ENCODE data around the gene CEACAM7. TPM values are rescaled to one million over a fixed set of nuclear protein-coding genes. Genes with fewer than 3 reads are reported as not detected.

CEACAM7 gene
- total RNA-seq, 2 experiments from 2014 or later = not detected

- DNase-seq = no peak
- peaks cover 8% of the 10 kb centered on the region for H3K9me3 Mint-ChIP-seq
- no peaks in the 10 kb centered on the region for H3K36me3 Mint-ChIP-seq (ENCODE audit: low read depth)
- POLR2A ChIA-PET = no interaction called here
- no peak overlapping the region for H3K27ac Mint-ChIP-seq
- H3K4me3 Mint-ChIP-seq = no peak overlapping the region
- peaks cover 30% of the 10 kb centered on the region for H3K27me3 Mint-ChIP-seq
- ATAC-seq = no peak
- CTCF ChIA-PET = interaction anchor here (0.5 to 4.0 kb wide), 6 partner anchors 10 to 298 kb away, joined by 3 to 32 read pairs (median 5); no protein-coding TSS in a partner anchor
- TF ChIP-seq CTCF (IDR thresholded peaks at IDR 0.05) = no peak
- intact Hi-C loops (cut with micrococcal nuclease) = no loop called here
- H3K4me1 Mint-ChIP-seq (ENCODE audit: low read depth) = peaks cover 1% of the 10 kb centered on the region
These were observed 35.8 kb downstream of the CEACAM7 start for GRCh38 chr19:41652250-41652649.

- POLR2A ChIA-PET = no interaction called here
- CTCF ChIA-PET = interaction anchor here (0.6 to 3.5 kb wide), 4 partner anchors 42 to 103 kb away, joined by 3 to 14 read pairs (median 5); no protein-coding TSS in a partner anchor
- no peak overlapping the region for H3K27ac Mint-ChIP-seq
These were observed 38.2 kb downstream of the CEACAM7 start for GRCh38 chr19:41649827-41650226.

GRCh38 chr19:41646589-41647204 lies 41.4 kb downstream of the CEACAM7 start:
- Mint-ChIP-seq H3K4me3 (no peak overlapping the region), H3K27ac (no peak overlapping the region), H3K27me3 (peaks cover 26% of the 10 kb centered on the region), H3K36me3 (ENCODE audit: low read depth) (no peaks in the 10 kb centered on the region), H3K4me1 (ENCODE audit: low read depth) (no peaks in the 10 kb centered on the region), H3K9me3 (no peaks in the 10 kb centered on the region)
- POLR2A ChIA-PET = no interaction called here
- CTCF ChIA-PET = interaction anchor here (0.7 to 3.5 kb wide), 27 partner anchors 9 to 550 kb away, joined by 3 to 29 read pairs (median 4); partner anchors contain the start of gene CEACAM4
- ATAC-seq (no peak), DNase-seq (peak; percentile 54)
- TF ChIP-seq CTCF (IDR thresholded peaks at IDR 0.05) = peak; percentile 75
- intact Hi-C loops (cut with micrococcal nuclease) = loop anchor here (10.0 kb wide), 1 partner anchor 98 kb away; no protein-coding TSS in a partner anchor

More at GRCh38 chr19:41649827-41650226, 38.2 kb downstream of the CEACAM7 start:
- Mint-ChIP-seq H3K27me3 (peaks cover 31% of the 10 kb centered on the region), H3K4me3 (no peak overlapping the region), H3K36me3 (ENCODE audit: low read depth) (no peaks in the 10 kb centered on the region), H3K9me3 (peaks cover 6% of the 10 kb centered on the region), H3K4me1 (ENCODE audit: low read depth) (no peaks in the 10 kb centered on the region)
- no peak for TF ChIP-seq CTCF (IDR thresholded peaks at IDR 0.05)
- intact Hi-C loops (cut with micrococcal nuclease) = loop anchor here (10.0 kb wide), 1 partner anchor 95 kb away; no protein-coding TSS in a partner anchor
- no peak for ATAC-seq
- no peak for DNase-seq

GRCh38 chr19:41641879-41642485 lies 46.1 kb downstream of the CEACAM7 start:
- ATAC-seq (peak; percentile 88), DNase-seq (peak; percentile 80)
- H3K9me3 Mint-ChIP-seq = no peaks in the 10 kb centered on the region
- CTCF ChIA-PET = interaction anchor here (0.7 to 3.8 kb wide), 55 partner anchors 9 to 193 kb away, joined by 3 to 34 read pairs (median 5); partner anchors contain the start of genes CEACAM3, CEACAM6 and CEACAM7
- no peaks in the 10 kb centered on the region for H3K4me1 Mint-ChIP-seq (ENCODE audit: low read depth)
- H3K36me3 Mint-ChIP-seq (ENCODE audit: low read depth) = no peaks in the 10 kb centered on the region
- intact Hi-C loops (cut with micrococcal nuclease) = loop anchor here (10.0 kb wide), 1 partner anchor 103 kb away; no protein-coding TSS in a partner anchor
- POLR2A ChIA-PET = interaction anchor here (1.4 kb wide), 1 partner anchor 15 kb away, joined by 3 read pairs; the partner anchor contains the start of gene CEACAM4
- no peak overlapping the region for H3K4me3 Mint-ChIP-seq
- peaks cover 10% of the 10 kb centered on the region for H3K27me3 Mint-ChIP-seq
- TF ChIP-seq CTCF (IDR thresholded peaks at IDR 0.05) = peak; percentile 94
- H3K27ac Mint-ChIP-seq = no peak overlapping the region
